Activated CD8-positive, alpha-beta T cell treated with anti-CD3 and anti-CD28 coated beads, Interleukin-2, amount 10 ng/mL, durations not matched to agents 7 days and 5 days (primary cell): ENCODE data around the gene HS6ST1. TPM values are rescaled to one million over a fixed set of nuclear protein-coding genes. Genes with fewer than 3 reads are reported as not detected.
A peak's percentile ranks its signal among the peaks of the same experiment; 100 is the strongest.

Experiments
- ATAC-seq: fragments of 150-1000 bp; cut with Tn5 transposase; one replicate; pipeline ENCODE4 v1.10.0; 2021; ENCODE audit warnings: moderate library complexity
- CTCF ChIA-PET: fragments of 350-600 bp; sonication (Branson Sonifier 250); formaldehyde crosslinking; loops from one replicate; lab custom pipeline; 2021; ENCODE audit warnings: antibody characterized with exemption; lab: Charles Lee
- POLR2A ChIA-PET: fragments of 350-600 bp; sonication (Branson Sonifier 250); formaldehyde crosslinking; loops from one replicate; lab custom pipeline; 2021; ENCODE audit warnings: antibody characterized with exemption; lab: Charles Lee
- DNase-seq: peaks from one replicate; pipeline ENCODE4 v3.0.0-alpha.2; 2020
- H3K27ac Mint-ChIP-seq: one replicate; pipeline ENCODE4 v1.8.0; 2021; ENCODE audit warnings: mild to moderate bottlenecking, mixed read lengths
- H3K27me3 Mint-ChIP-seq: one replicate; pipeline ENCODE4 v1.8.0; 2021; ENCODE audit warnings: low read depth, mixed read lengths
- H3K36me3 Mint-ChIP-seq: one replicate; pipeline ENCODE4 v1.8.0; 2021; ENCODE audit warnings: low read depth, mixed read lengths
- H3K4me1 Mint-ChIP-seq: one replicate; pipeline ENCODE4 v1.8.0; 2021; ENCODE audit warnings: low read depth, mixed read lengths
- H3K4me3 Mint-ChIP-seq: one replicate; pipeline ENCODE4 v1.8.0; 2021; ENCODE audit warnings: mild to moderate bottlenecking, mixed read lengths
- H3K9me3 Mint-ChIP-seq: one replicate; pipeline ENCODE4 v1.8.0; 2022; ENCODE audit warnings: mixed read lengths; ENCODE audit not compliant: insufficient read depth
- total RNA-seq, 2 experiments: library from RNA; stranded (reverse); gene quantifications; one replicate each; pipeline ENCODE4 v1.2.3, GENCODE V29; 2021

Gene HS6ST1, protein sequence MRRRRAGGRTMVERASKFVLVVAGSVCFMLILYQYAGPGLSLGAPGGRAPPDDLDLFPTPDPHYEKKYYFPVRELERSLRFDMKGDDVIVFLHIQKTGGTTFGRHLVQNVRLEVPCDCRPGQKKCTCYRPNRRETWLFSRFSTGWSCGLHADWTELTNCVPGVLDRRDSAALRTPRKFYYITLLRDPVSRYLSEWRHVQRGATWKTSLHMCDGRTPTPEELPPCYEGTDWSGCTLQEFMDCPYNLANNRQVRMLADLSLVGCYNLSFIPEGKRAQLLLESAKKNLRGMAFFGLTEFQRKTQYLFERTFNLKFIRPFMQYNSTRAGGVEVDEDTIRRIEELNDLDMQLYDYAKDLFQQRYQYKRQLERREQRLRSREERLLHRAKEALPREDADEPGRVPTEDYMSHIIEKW
- total RNA-seq: 1 to 10 TPM; 7.1 to 8.1 TPM

DNA sequence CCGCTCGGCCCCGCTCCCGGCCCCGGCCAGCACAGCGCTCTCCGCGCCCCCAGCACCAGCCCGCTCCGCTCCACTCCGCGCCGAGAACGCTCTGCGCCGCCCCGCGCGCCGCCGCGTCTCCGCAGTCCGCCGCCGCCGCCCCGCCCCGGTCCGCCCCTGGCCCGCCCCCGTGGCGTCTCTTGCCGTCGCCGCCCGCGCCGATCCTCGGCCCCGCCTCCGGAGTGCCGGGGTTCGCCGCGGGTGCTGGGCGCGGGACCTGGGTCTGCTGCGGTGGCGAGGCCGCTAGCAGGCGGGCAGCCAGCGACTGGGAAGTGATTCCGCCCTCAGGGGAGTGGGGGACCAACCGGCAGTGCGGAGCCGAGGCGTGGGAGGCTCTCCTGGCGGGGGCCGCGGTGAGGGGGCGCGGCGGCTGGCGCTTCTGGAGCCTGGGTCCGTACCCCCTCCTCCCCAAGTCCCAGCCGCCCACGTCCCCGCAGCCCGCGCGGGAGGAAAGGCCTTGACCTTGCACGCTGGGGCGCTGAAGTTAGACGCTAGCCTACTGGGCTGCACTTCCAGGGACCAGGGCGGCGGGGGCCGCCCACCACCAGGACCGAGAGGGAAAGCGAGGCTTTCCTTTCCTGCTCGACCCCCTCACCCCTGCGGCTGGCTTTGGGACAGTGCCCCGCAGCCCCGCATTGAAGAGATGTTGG is at the start of gene HS6ST1:
Gene HS6ST1, minus strand, starts transcription at position 93 of the 689 bp plus-strand sequence. CDS start 305 bp downstream, outside the sequence.
- DNase-seq (peak; percentile 82), ATAC-seq (peak; percentile 85)
- H3K4me1 Mint-ChIP-seq: peaks cover 31% of the 10 kb centered on the region
- CTCF ChIA-PET: no interaction called here
- H3K27me3 Mint-ChIP-seq: peaks cover 17% of the 10 kb centered on the region
- H3K9me3 Mint-ChIP-seq: no peaks in the 10 kb centered on the region
- H3K4me3 Mint-ChIP-seq: peak within 1 kb of the TSS; percentile 80
- POLR2A ChIA-PET: no interaction called here
- H3K27ac Mint-ChIP-seq: no peak within 1 kb of the TSS
- no peaks in the 10 kb centered on the region for H3K36me3 Mint-ChIP-seq

DNA sequence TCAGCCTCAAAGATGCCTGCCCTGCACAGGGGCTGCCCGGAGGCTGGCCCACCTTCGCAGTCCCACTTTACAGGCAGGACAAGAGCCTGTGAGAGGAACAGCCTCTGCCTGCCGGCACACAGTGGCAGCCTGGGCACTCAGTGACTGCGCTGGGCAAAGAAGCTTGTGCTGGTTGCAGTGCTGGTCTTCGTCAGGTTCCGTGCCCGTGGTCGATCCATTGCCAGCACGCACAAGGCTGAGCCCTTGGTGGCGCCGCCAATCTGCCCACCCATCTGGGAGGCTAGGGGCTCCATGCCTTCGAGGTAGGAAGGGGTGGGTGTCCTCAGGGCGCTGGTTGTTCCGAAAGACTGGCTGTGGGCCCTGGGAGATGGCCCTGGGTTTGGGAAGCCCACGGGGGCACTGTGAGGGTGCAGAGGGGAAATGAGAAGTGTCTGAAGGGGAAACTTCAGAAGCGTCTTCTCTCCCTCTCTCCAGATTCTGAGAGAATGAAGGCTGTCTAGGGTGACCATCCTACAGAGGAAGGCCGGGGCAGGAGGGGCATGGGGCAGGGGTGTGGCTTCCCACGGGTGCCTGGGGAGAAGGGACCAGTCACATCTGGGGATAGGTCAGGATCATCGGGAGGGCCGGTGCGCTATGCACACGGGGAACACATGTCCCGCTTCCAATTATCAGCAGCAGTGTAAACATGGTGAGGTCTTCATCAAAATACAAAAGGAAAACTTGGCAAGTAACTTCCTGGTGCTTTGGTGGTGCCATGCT is 49.1 kb upstream of the HS6ST1 start:
- Mint-ChIP-seq H3K36me3 (no peaks in the 10 kb centered on the region), H3K9me3 (no peaks in the 10 kb centered on the region), H3K4me1 (peaks cover 13% of the 10 kb centered on the region), H3K27me3 (peaks cover 19% of the 10 kb centered on the region), H3K4me3 (no peak overlapping the region), H3K27ac (no peak overlapping the region)
- CTCF ChIA-PET: no interaction called here
- POLR2A ChIA-PET: no interaction called here
- DNase-seq (no peak), ATAC-seq (no peak)

GRCh38 chr2:128366713-128367511 is 48.2 kb upstream of the HS6ST1 start:
- no peaks in the 10 kb centered on the region for H3K36me3 Mint-ChIP-seq
- ChIA-PET CTCF (no interaction called here), POLR2A (no interaction called here)
- H3K4me3 Mint-ChIP-seq: no peak overlapping the region
- peaks cover 16% of the 10 kb centered on the region for H3K27me3 Mint-ChIP-seq
- H3K4me1 Mint-ChIP-seq: peaks cover 4% of the 10 kb centered on the region
- no peak overlapping the region for H3K27ac Mint-ChIP-seq
- ATAC-seq (no peak), DNase-seq (no peak)
- no peaks in the 10 kb centered on the region for H3K9me3 Mint-ChIP-seq

GRCh38 chr2:128365217-128365905 is 46.7 kb upstream of the HS6ST1 start:
- ATAC-seq: no peak
- H3K9me3 Mint-ChIP-seq: no peaks in the 10 kb centered on the region
- no peak overlapping the region for H3K27ac Mint-ChIP-seq
- no peak overlapping the region for H3K4me3 Mint-ChIP-seq
- POLR2A ChIA-PET: no interaction called here
- no peaks in the 10 kb centered on the region for H3K36me3 Mint-ChIP-seq
- CTCF ChIA-PET: no interaction called here
- DNase-seq: no peak
- no peaks in the 10 kb centered on the region for H3K4me1 Mint-ChIP-seq
- H3K27me3 Mint-ChIP-seq: peaks cover 13% of the 10 kb centered on the region

DNA sequence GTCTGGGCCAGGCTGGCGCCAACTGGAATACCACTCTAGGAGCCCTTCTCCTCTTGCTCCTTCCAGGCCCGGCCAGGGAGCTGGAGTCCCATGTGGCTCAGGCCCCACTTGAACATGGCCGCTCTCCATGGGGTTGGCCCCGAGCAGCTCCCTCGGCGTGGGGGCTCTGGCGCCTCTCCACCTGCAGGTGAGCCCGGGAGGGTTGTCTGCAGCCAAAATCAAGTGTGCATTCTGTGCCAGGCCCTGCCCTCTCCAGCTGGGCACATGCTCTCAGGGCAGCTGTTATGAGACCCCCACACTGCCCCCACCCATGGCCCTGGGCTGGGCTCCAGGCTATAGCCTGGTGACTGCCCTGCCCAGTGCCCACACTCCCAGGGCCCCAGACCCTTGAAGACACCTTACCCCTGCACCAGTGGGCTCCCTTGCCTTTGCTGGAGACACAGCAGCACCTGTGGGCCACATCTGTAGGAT is 45.8 kb upstream of the HS6ST1 start:
- H3K4me3 Mint-ChIP-seq: no peak overlapping the region
- H3K27ac Mint-ChIP-seq: no peak overlapping the region
- H3K4me1 Mint-ChIP-seq: no peaks in the 10 kb centered on the region
- ChIA-PET POLR2A (no interaction called here), CTCF (no interaction called here)
- no peaks in the 10 kb centered on the region for H3K36me3 Mint-ChIP-seq
- peaks cover 13% of the 10 kb centered on the region for H3K27me3 Mint-ChIP-seq
- ATAC-seq (no peak), DNase-seq (no peak)
- no peaks in the 10 kb centered on the region for H3K9me3 Mint-ChIP-seq

- no peaks in the 10 kb centered on the region for H3K9me3 Mint-ChIP-seq
- ChIA-PET CTCF (no interaction called here), POLR2A (no interaction called here)
- peaks cover 11% of the 10 kb centered on the region for H3K27me3 Mint-ChIP-seq
- H3K27ac Mint-ChIP-seq: no peak overlapping the region
- H3K4me1 Mint-ChIP-seq: no peaks in the 10 kb centered on the region
- ATAC-seq (no peak), DNase-seq (no peak)
- no peaks in the 10 kb centered on the region for H3K36me3 Mint-ChIP-seq
- H3K4me3 Mint-ChIP-seq: no peak overlapping the region
Measured at GRCh38 chr2:128363934-128364361, 45.3 kb upstream of the HS6ST1 start.

GRCh38 chr2:128362889-128363228 is 44.2 kb upstream of the HS6ST1 start:
- ChIA-PET POLR2A (no interaction called here), CTCF (no interaction called here)
- peaks cover 12% of the 10 kb centered on the region for H3K27me3 Mint-ChIP-seq
- no peaks in the 10 kb centered on the region for H3K36me3 Mint-ChIP-seq
- no peak for ATAC-seq
- H3K4me3 Mint-ChIP-seq: no peak overlapping the region
- H3K27ac Mint-ChIP-seq: no peak overlapping the region
- DNase-seq: no peak
- no peaks in the 10 kb centered on the region for H3K4me1 Mint-ChIP-seq
- no peaks in the 10 kb centered on the region for H3K9me3 Mint-ChIP-seq

- POLR2A ChIA-PET: no interaction called here
- Mint-ChIP-seq H3K27ac (no peak overlapping the region), H3K9me3 (no peaks in the 10 kb centered on the region), H3K36me3 (no peaks in the 10 kb centered on the region), H3K4me3 (no peak overlapping the region), H3K4me1 (no peaks in the 10 kb centered on the region), H3K27me3 (peaks cover 14% of the 10 kb centered on the region)
- ATAC-seq: no peak
- CTCF ChIA-PET: no interaction called here
- DNase-seq: no peak
Measured at GRCh38 chr2:128362176-128362888, 43.7 kb upstream of the HS6ST1 start.

DNA sequence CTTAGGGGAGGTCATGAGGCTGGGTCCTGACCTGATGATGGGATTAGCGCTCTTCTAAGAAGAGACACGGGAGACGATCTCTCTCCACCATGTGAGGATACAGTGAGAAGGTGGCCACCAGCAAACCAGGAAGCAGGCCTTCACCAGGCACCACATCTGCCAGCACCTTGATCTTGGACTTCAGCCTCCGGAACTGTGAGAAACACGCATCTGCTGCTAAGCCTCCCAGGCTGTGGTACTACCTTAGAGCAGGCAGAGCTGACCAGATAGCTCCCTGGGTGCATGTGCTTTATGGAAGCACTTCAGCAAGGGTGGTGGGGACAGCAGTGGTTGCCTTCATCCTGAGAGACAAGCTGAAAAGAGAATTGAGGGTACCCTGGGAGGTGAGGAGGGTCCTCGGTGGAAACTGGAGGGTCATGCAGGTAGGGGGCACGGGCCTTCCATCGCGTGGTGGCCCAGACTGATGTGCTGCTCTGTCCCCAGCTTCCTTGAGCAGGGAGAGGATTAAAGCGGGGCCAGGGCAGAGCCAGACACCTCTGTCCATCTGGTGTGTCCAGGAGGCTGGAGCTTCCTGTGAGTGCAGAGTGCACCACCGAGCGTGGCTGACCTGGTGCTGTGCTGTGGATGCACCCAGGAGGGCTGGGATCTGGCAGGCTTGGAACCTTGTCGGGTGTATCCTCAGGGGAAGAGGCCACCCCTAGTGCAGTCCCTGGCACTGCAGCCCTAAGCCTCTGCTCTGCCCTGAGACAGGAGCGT is 42.9 kb upstream of the HS6ST1 start:
- ChIA-PET POLR2A (no interaction called here), CTCF (no interaction called here)
- DNase-seq (no peak), ATAC-seq (no peak)
- Mint-ChIP-seq H3K27me3 (peaks cover 13% of the 10 kb centered on the region), H3K4me3 (no peak overlapping the region), H3K27ac (no peak overlapping the region), H3K4me1 (no peaks in the 10 kb centered on the region), H3K9me3 (no peaks in the 10 kb centered on the region), H3K36me3 (no peaks in the 10 kb centered on the region)

- DNase-seq (no peak), ATAC-seq (no peak)
- Mint-ChIP-seq H3K4me3 (no peak overlapping the region), H3K27ac (no peak overlapping the region), H3K27me3 (peaks cover 11% of the 10 kb centered on the region), H3K36me3 (no peaks in the 10 kb centered on the region), H3K4me1 (no peaks in the 10 kb centered on the region), H3K9me3 (no peaks in the 10 kb centered on the region)
- ChIA-PET POLR2A (no interaction called here), CTCF (no interaction called here)
Measured at GRCh38 chr2:128360711-128361110, 42.0 kb upstream of the HS6ST1 start.
